Activated T-helper 1 cell treated with anti-CD3 and anti-CD28 coated beads, Interleukin-12 subunit alpha, Interleukin-12 subunit beta, Interleukin-2, Interleukin-4 antibody, amounts not matched to agents 30 ng/mL and 10 ng/mL and 1 ng/mL, durations not matched to agents 14 hours and 24 hours and 36 hours (primary cell): ENCODE data around the gene RADX. TPM values are rescaled to one million over a fixed set of nuclear protein-coding genes. Genes with fewer than 3 reads are reported as not detected.

Source experiments
- total RNA-seq: library from RNA; stranded (reverse); gene quantifications from 2 replicates; pipeline ENCODE4 v1.2.3, GENCODE V29; 2022

The RADX gene
- total RNA-seq, 1 donor from 2014 or later, result 6.3 TPM

Other genes starting within 250 kb of the RADX start
- not detected in 2 replicates for gene RNF128, start 114.7 kb downstream of the RADX start, total RNA-seq
- gene TBC1D8B, start 190.7 kb downstream of the RADX start, total RNA-seq, result 0.26 and 0.32 TPM in 2 replicates